Astrocyte (in vitro differentiated cells and primary cell): Measurements from ENCODE around the gene PLCH1. TPM values are rescaled to one million over a fixed set of nuclear protein-coding genes. Genes with fewer than 3 reads are reported as not detected.

Experiments used
- DNase-seq: peaks from one replicate; pipeline ENCODE4 v3.0.0-alpha.2; 2010; ENCODE audit warnings: low read depth
- FAIRE-seq: peaks from 2 replicates; lab custom pipeline; 2011; peaks lifted over from hg19 to GRCh38; lab: Jason Lieb, UNC
- H2AFZ ChIP-seq: 2 replicates; pipeline ENCODE4 v1.6.0; 2012; ENCODE audit warnings: low read depth, low read length, inconsistent platforms
- H3K27ac ChIP-seq: 2 replicates; pipeline ENCODE4 v1.5.1; 2011; ENCODE audit warnings: low read depth, low read length, inconsistent platforms
- H3K27me3 ChIP-seq: 2 replicates; pipeline ENCODE4 v1.6.0; 2011; ENCODE audit warnings: low read length, inconsistent platforms; ENCODE audit not compliant: insufficient read depth
- H3K36me3 ChIP-seq: 2 replicates; pipeline ENCODE4 v1.5.1; 2011; ENCODE audit warnings: low read length, inconsistent platforms; ENCODE audit not compliant: insufficient read depth
- H3K4me1 ChIP-seq: 2 replicates; pipeline ENCODE4 v1.5.1; 2011; ENCODE audit warnings: low read length, inconsistent platforms; ENCODE audit not compliant: insufficient read depth
- H3K4me2 ChIP-seq: 2 replicates; pipeline ENCODE4 v1.6.0; 2012; ENCODE audit warnings: low read length, inconsistent platforms
- H3K4me3 ChIP-seq: 2 replicates; pipeline ENCODE4 v1.5.1; 2011; ENCODE audit warnings: low read depth, mild to moderate bottlenecking, low read length, inconsistent platforms; ENCODE audit not compliant: insufficient read depth
- H3K79me2 ChIP-seq: 2 replicates; pipeline ENCODE4 v1.6.0; 2012; ENCODE audit warnings: mild to moderate bottlenecking, low read length, inconsistent platforms; ENCODE audit not compliant: insufficient read depth
- H3K9ac ChIP-seq: 2 replicates; pipeline ENCODE4 v1.6.0; 2012; ENCODE audit warnings: mild to moderate bottlenecking, low read length, inconsistent platforms
- H3K9me3 ChIP-seq: 2 replicates; pipeline ENCODE4 v1.5.1; 2012; ENCODE audit warnings: low read depth, mild to moderate bottlenecking, low read length, inconsistent platforms; ENCODE audit not compliant: insufficient read depth
- H4K20me1 ChIP-seq: 2 replicates; pipeline ENCODE4 v1.6.0; 2012; ENCODE audit warnings: low read length, inconsistent platforms; ENCODE audit not compliant: insufficient read depth
- H3K27ac Mint-ChIP-seq: one replicate; pipeline ENCODE4 v1.8.0; 2021; ENCODE audit warnings: mild to moderate bottlenecking, mixed read lengths; ENCODE audit not compliant: unreplicated experiment
- H3K27me3 Mint-ChIP-seq: one replicate; pipeline ENCODE4 v1.8.0; 2021; ENCODE audit warnings: low read depth, mixed read lengths; ENCODE audit not compliant: unreplicated experiment
- H3K36me3 Mint-ChIP-seq: one replicate; pipeline ENCODE4 v1.8.0; 2021; ENCODE audit warnings: low read depth, mixed read lengths; ENCODE audit not compliant: unreplicated experiment
- H3K4me1 Mint-ChIP-seq: one replicate; pipeline ENCODE4 v1.8.0; 2021; ENCODE audit warnings: low read depth, mixed read lengths; ENCODE audit not compliant: unreplicated experiment
- H3K4me3 Mint-ChIP-seq: one replicate; pipeline ENCODE4 v1.8.0; 2021; ENCODE audit warnings: mild to moderate bottlenecking, moderate library complexity, mixed read lengths; ENCODE audit not compliant: unreplicated experiment
- H3K9me3 Mint-ChIP-seq: one replicate; pipeline ENCODE4 v1.8.0; 2021; ENCODE audit warnings: mild to moderate bottlenecking, mixed read lengths; ENCODE audit not compliant: unreplicated experiment
- CTCF ChIP-seq: IDR thresholded peaks from 2 replicates; pipeline ENCODE4 v1.5.1; 2011; ENCODE audit warnings: low read depth, mild to moderate bottlenecking, inconsistent platforms, low read length, moderate library complexity; ENCODE audit not compliant: insufficient read depth
- EZH2 ChIP-seq: IDR thresholded peaks from 2 replicates; pipeline ENCODE4 v1.6.1; 2012; ENCODE audit warnings: mild to moderate bottlenecking, low read length, inconsistent platforms; ENCODE audit not compliant: insufficient read depth
- total RNA-seq: library from RNA; stranded (reverse); gene quantifications from 2 replicates; pipeline ENCODE4 v1.2.1, GENCODE V29; 2021

PLCH1 gene
- total RNA-seq, 1 donor from 2014 or later: 1.2 TPM

DNA sequence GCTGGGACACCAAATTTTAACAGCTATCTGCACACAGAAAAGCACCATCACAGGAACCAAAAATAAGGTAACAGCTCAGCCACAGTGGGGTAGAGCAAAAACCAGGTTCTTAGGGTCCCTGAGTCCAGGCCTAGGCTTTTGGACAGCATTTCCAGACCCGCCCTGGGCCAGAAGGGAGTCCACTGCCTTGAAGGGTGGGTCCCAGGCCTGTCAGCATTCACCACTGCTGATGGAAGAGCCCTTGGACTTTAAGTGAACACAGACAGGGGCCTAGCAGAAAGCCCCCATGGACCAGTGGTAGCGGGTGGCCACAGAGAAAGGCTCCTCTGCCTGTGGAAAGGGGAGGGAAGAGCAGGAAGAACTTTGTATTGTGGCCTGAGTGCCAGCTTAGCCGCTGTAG is 56.4 kb downstream of the PLCH1 start:
- Histone ChIP-seq H3K27me3 (no peaks in the 10 kb centered on the region), H4K20me1 (no peaks in the 10 kb centered on the region), H3K27ac (no peak overlapping the region), H3K4me1 (no peaks in the 10 kb centered on the region), H3K9me3 (no peaks in the 10 kb centered on the region), H3K4me2 (no peak overlapping the region), H3K9ac (no peak overlapping the region), H3K4me3 (no peak overlapping the region), H2AFZ (no peak overlapping the region), H3K79me2 (no peaks in the 10 kb centered on the region), H3K36me3 (no peaks in the 10 kb centered on the region)
- no peak overlapping the region for H3K4me3 Mint-ChIP-seq
- FAIRE-seq (no peak), DNase-seq (no peak)
- H3K4me1 Mint-ChIP-seq: no peaks in the 10 kb centered on the region
- no peaks in the 10 kb centered on the region for H3K9me3 Mint-ChIP-seq
- H3K36me3 Mint-ChIP-seq: no peaks in the 10 kb centered on the region
- H3K27me3 Mint-ChIP-seq: no peaks in the 10 kb centered on the region
- no peak for TF ChIP-seq EZH2
- no peak for TF ChIP-seq CTCF
- H3K27ac Mint-ChIP-seq: no peak overlapping the region

- H4K20me1 ChIP-seq: no peaks in the 10 kb centered on the region
- no peaks in the 10 kb centered on the region for H3K36me3 ChIP-seq
- FAIRE-seq (no peak), DNase-seq (no peak)
- H3K9me3 Mint-ChIP-seq: no peaks in the 10 kb centered on the region
- H2AFZ ChIP-seq: no peak overlapping the region
- no peak overlapping the region for H3K9ac ChIP-seq
- H3K27me3 Mint-ChIP-seq: no peaks in the 10 kb centered on the region
- no peak overlapping the region for H3K4me2 ChIP-seq
- no peaks in the 10 kb centered on the region for H3K4me1 ChIP-seq
- H3K4me1 Mint-ChIP-seq: no peaks in the 10 kb centered on the region
- H3K4me3 ChIP-seq: no peak overlapping the region
- H3K9me3 ChIP-seq: no peaks in the 10 kb centered on the region
- H3K27me3 ChIP-seq: no peaks in the 10 kb centered on the region
- H3K79me2 ChIP-seq: no peaks in the 10 kb centered on the region
- H3K4me3 Mint-ChIP-seq: no peak overlapping the region
- no peaks in the 10 kb centered on the region for H3K36me3 Mint-ChIP-seq
- H3K27ac Mint-ChIP-seq: no peak overlapping the region
- TF ChIP-seq CTCF (no peak), EZH2 (no peak)
- H3K27ac ChIP-seq: no peak overlapping the region
These were observed 61.5 kb downstream of the PLCH1 start for GRCh38 chr3:155683344-155683720.

- H3K9me3 Mint-ChIP-seq: no peaks in the 10 kb centered on the region
- no peak overlapping the region for H3K27ac ChIP-seq
- H4K20me1 ChIP-seq: no peaks in the 10 kb centered on the region
- H3K4me2 ChIP-seq: no peak overlapping the region
- H3K27me3 ChIP-seq: no peaks in the 10 kb centered on the region
- H3K4me1 Mint-ChIP-seq: no peaks in the 10 kb centered on the region
- H3K36me3 Mint-ChIP-seq: no peaks in the 10 kb centered on the region
- no peak overlapping the region for H3K4me3 Mint-ChIP-seq
- TF ChIP-seq EZH2 (no peak), CTCF (no peak)
- H2AFZ ChIP-seq: no peak overlapping the region
- H3K27ac Mint-ChIP-seq: no peak overlapping the region
- H3K4me3 ChIP-seq: no peak overlapping the region
- no peak overlapping the region for H3K9ac ChIP-seq
- DNase-seq: no peak
- H3K27me3 Mint-ChIP-seq: no peaks in the 10 kb centered on the region
- no peaks in the 10 kb centered on the region for H3K36me3 ChIP-seq
- no peak for FAIRE-seq
- H3K9me3 ChIP-seq: no peaks in the 10 kb centered on the region
- no peaks in the 10 kb centered on the region for H3K79me2 ChIP-seq
- H3K4me1 ChIP-seq: no peaks in the 10 kb centered on the region
These were observed 62.2 kb downstream of the PLCH1 start for GRCh38 chr3:155682426-155683343.
